HFF-Myc (cell line): ENCODE data around the gene RAPGEF3.

ENCODE experiments used
- DNase-seq: peaks from one replicate; pipeline ENCODE4 v3.0.0-alpha.2; 2011; ENCODE audit warnings: low read depth; ENCODE audit errors: extremely low read depth
- H3K4me3 ChIP-seq: replicated peaks from 2 replicates; pipeline ENCODE4 v1.5.1; 2011; ENCODE audit warnings: low read depth, mild to moderate bottlenecking, control low read depth, low read length
- CTCF ChIP-seq: IDR thresholded peaks from 2 replicates; pipeline ENCODE4 v1.5.1; 2012; ENCODE audit warnings: mild to moderate bottlenecking, low read depth, low read length, control low read depth; ENCODE audit errors: missing control alignments

Gene RAPGEF3

DNA sequence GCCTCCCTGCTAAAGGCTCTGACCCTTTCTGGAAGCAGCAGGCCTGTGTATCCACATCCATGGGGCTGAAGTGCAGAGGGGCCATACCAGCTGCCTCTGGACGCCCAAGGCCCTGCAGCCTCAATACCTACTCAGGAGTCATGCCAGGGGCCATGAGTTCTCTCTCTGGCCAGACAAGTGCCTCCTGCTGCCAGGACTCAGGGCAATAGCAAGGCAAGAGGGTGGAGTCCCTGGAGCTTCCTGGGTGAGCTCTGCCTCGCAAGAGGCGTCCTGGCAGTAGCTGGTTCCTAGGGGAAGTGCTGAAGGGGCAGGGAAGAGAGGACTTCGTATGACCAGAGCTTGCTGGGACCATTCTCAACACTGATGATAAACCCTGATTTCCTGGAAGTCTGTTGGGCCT lies 22.5 kb downstream of the RAPGEF3 start:
- H3K4me3 ChIP-seq, result no peak overlapping the region
- DNase-seq, result no peak
- no peak for TF ChIP-seq CTCF

- TF ChIP-seq CTCF, result no peak
- no peak overlapping the region for H3K4me3 ChIP-seq
- DNase-seq, result no peak
Measured at GRCh38 chr12:47735649-47736048, 23.0 kb downstream of the RAPGEF3 start.

DNA sequence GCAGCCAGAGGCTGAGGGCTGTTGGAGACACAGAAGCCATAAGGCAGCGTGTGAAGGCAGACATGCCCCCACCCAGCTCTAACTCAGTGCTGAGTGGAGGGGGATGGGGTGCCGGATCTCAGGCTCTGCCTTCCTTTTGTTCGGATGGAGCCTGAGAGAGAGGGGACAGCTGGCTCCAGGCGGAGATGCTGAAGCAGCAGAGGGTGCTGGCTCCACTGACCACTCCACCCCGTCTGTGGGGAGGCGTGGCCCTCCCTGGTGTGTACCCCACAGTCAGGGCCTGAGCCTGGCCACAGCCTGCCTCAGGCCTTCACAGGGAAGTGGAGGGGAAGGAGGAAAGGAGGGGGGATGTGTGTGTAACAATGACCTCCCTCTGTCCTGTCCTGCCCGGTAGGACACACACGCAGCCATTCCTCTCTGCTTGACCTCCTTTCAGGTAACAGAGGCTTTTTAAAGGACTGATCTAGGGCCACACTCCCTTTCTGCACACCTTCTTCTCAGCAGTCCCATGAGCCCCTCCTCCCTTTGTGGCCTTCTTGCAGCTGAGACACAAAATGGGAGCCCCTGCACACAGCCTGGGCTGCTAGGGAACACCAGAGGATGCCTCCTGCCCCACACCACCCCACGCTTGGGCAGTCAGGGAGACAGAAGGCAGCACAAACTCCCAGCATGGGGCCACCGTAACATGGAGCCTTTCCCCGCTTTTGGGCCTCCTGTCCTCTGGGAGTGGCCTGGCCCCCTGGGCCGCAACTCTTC lies 23.8 kb downstream of the RAPGEF3 start:
- no peak for TF ChIP-seq CTCF
- DNase-seq, result no peak
- H3K4me3 ChIP-seq, result no peak overlapping the region

DNA sequence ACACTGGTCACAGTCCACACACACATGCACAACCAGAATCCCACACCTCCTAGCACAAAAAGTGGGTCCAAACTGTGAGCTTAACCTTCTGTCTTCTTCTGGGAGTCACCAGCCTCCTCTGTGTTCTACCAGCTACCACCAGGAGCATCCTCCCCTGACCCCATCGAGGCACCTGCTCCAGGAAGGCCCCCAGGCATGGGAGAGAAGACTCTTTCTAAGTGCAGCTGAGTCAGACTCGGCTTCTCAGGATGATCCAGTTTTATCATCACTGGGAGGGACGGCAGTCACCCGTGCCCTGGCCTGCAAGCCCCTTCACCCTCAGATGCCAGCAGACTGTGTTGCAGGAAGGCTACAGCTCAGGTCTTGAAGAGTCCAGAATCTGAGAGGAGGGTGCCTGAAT lies 25.5 kb downstream of the RAPGEF3 start:
- no peak for DNase-seq
- TF ChIP-seq CTCF, result no peak
- H3K4me3 ChIP-seq, result no peak overlapping the region

DNA sequence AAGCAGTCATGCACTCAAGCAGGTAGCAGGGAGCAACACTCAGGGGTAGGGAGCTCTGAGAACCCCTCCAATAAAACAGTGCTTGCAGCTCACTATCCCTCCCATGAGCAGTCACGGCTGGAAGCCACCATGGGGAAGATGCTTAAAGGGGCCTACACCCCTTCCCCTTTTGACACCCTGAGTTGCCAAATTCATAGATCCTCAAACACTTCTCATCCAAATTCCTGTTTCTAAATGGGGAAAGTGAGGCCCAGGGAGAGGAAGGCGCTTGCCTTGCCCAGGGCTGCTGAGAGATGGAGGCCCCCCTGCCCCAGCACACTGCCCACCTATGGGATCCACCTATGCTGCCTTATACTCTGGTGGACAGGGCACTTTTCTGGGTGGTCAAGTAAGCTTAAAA lies 26.2 kb downstream of the RAPGEF3 start:
- no peak overlapping the region for H3K4me3 ChIP-seq
- no peak for TF ChIP-seq CTCF
- no peak for DNase-seq

- TF ChIP-seq CTCF, result no peak
- no peak overlapping the region for H3K4me3 ChIP-seq
- no peak for DNase-seq
Measured at GRCh38 chr12:47731723-47732122, 27.0 kb downstream of the RAPGEF3 start.

GRCh38 chr12:47730341-47730744 lies 28.3 kb downstream of the RAPGEF3 start:
- H3K4me3 ChIP-seq, result no peak overlapping the region
- TF ChIP-seq CTCF, result no peak
- DNase-seq, result no peak
